ENCODE results near the gene CENPN. TPM values are rescaled to one million over a fixed set of nuclear protein-coding genes. Genes with fewer than 3 reads are reported as not detected.

The CENPN gene
- total RNA-seq, 1 experiment from 2014 or later: 68.9 TPM

- Histone ChIP-seq H3F3A (ENCODE audit: insufficient read depth, low read depth) (peaks cover 4% of the 10 kb centered on the region; the same call in 1 of the 2 replicates), H2AFZ (no peak overlapping the region), H3K27me3 (ENCODE audit: insufficient read depth, low read depth) (no peaks in the 10 kb centered on the region), H4K20me1 (ENCODE audit: insufficient read depth) (peaks cover 3% of the 10 kb centered on the region; the same call in 1 of the 2 replicates), H3K9me3 (ENCODE audit: insufficient read depth, low read depth) (no peaks in the 10 kb centered on the region), H3K79me2 (ENCODE audit: low read depth) (peaks cover 95% of the 10 kb centered on the region), H3K9me2 (ENCODE audit: insufficient read depth) (no peaks in the 10 kb centered on the region), H3K4me2 (peak overlapping the region; percentile 39), H3K27ac (peak overlapping the region; percentile 73), H3K4me3 (peak overlapping the region; percentile 19; the same call in 1 of the 2 replicates), H3K36me3 (ENCODE audit: low read depth) (peaks cover 7% of the 10 kb centered on the region; the same call in 1 of the 2 replicates), H3K4me1 (replicated peaks; ENCODE audit: insufficient read depth) (peaks cover 18% of the 10 kb centered on the region; the same call in 1 of the 2 replicates)
- ChIA-PET POLR2A (ENCODE audit: unreplicated experiment) (interaction anchor here (0.6 kb wide), 1 partner anchor 1017 kb away, joined by 5 read pairs; the partner anchor contains the start of gene SDR42E1), CTCF (interaction anchor here (0.6 to 2.6 kb wide), 4 partner anchors 10 to 744 kb away, joined by 3 to 16 read pairs (median 3); no protein-coding TSS in a partner anchor)
- intact Hi-C loops (cut with micrococcal nuclease; ENCODE audit: unreplicated experiment): loop anchor here (1.0 to 5.0 kb wide), 2 partner anchors 13 to 62 kb away; partner anchors contain the start of gene CENPN
- DNase-seq: no peak
- no peak for TF ChIP-seq EZH2 (IDR thresholded peaks at IDR 0.05; ENCODE audit: low read depth)
- TF ChIP-seq CTCF (conservative IDR thresholded peaks at IDR 0.05): no peak
- TSS peak; percentile 98 for BruUV-seq (replicated peaks)
These were observed 13.2 kb upstream of the CENPN start for GRCh38 chr16:80993834-80994233.

- intact Hi-C loops (cut with micrococcal nuclease; ENCODE audit: unreplicated experiment): loop anchor here (5.0 kb wide), 1 partner anchor 62 kb away; no protein-coding TSS in a partner anchor
- Histone ChIP-seq H3K27ac (peak overlapping the region; percentile 73; the same call in 1 of the 2 replicates), H3K9me3 (ENCODE audit: insufficient read depth, low read depth) (no peaks in the 10 kb centered on the region), H3K79me2 (ENCODE audit: low read depth) (peaks cover 98% of the 10 kb centered on the region), H3K4me1 (replicated peaks; ENCODE audit: insufficient read depth) (peaks cover 18% of the 10 kb centered on the region; the same call in 1 of the 2 replicates), H4K20me1 (ENCODE audit: insufficient read depth) (peaks cover 8% of the 10 kb centered on the region; the same call in 1 of the 2 replicates), H3K9me2 (ENCODE audit: insufficient read depth) (no peaks in the 10 kb centered on the region), H3K27me3 (ENCODE audit: insufficient read depth, low read depth) (no peaks in the 10 kb centered on the region), H3K4me2 (0 out of 2 replicates have a peak overlapping the region, but pooled peaks have one; percentile 5), H2AFZ (no peak overlapping the region), H3K36me3 (ENCODE audit: low read depth) (peaks cover 7% of the 10 kb centered on the region; the same call in 1 of the 2 replicates), H3F3A (ENCODE audit: insufficient read depth, low read depth) (peaks cover 4% of the 10 kb centered on the region; the same call in 1 of the 2 replicates), H3K4me3 (no peak overlapping the region)
- DNase-seq: peak in 1 of 2 experiments; percentile 60
- BruUV-seq (replicated peaks): no TSS peak
- CTCF ChIA-PET: interaction anchor here (0.5 to 2.6 kb wide), 4 partner anchors 10 to 889 kb away, joined by 3 to 16 read pairs (median 3); no protein-coding TSS in a partner anchor
- TF ChIP-seq EZH2 (IDR thresholded peaks at IDR 0.05; ENCODE audit: low read depth) (no peak), CTCF (conservative IDR thresholded peaks at IDR 0.05) (no peak)
- POLR2A ChIA-PET (ENCODE audit: unreplicated experiment): no interaction called here
These were observed 12.6 kb upstream of the CENPN start for GRCh38 chr16:80994451-80994850.

GRCh38 chr16:80996688-80997138, 10.3 kb upstream of the CENPN start:
- Histone ChIP-seq H3K9me3 (ENCODE audit: insufficient read depth, low read depth) (no peaks in the 10 kb centered on the region), H3K36me3 (ENCODE audit: low read depth) (peaks cover 7% of the 10 kb centered on the region), H2AFZ (no peak overlapping the region), H3K27ac (no peak overlapping the region), H3K9me2 (ENCODE audit: insufficient read depth) (no peaks in the 10 kb centered on the region), H3K79me2 (ENCODE audit: low read depth) (peaks cover 98% of the 10 kb centered on the region), H3K27me3 (ENCODE audit: insufficient read depth, low read depth) (no peaks in the 10 kb centered on the region), H3K4me2 (no peak overlapping the region), H3F3A (ENCODE audit: insufficient read depth, low read depth) (peaks cover 4% of the 10 kb centered on the region; the same call in 1 of the 2 replicates), H4K20me1 (ENCODE audit: insufficient read depth) (peaks cover 9% of the 10 kb centered on the region; the same call in 1 of the 2 replicates), H3K4me3 (no peak overlapping the region), H3K4me1 (replicated peaks; ENCODE audit: insufficient read depth) (peaks cover 18% of the 10 kb centered on the region; the same call in 1 of the 2 replicates)
- no TSS peak for BruUV-seq (replicated peaks)
- DNase-seq: no peak
- CTCF ChIA-PET: no interaction called here
- TF ChIP-seq CTCF (conservative IDR thresholded peaks at IDR 0.05): no peak
- TF ChIP-seq EZH2 (IDR thresholded peaks at IDR 0.05; ENCODE audit: low read depth): no peak
- POLR2A ChIA-PET (ENCODE audit: unreplicated experiment): no interaction called here
- intact Hi-C loops (cut with micrococcal nuclease; ENCODE audit: unreplicated experiment): no loop called here

Measured in PC-9 (cell line).